ENCODE results near the gene CKM. TPM values are rescaled to one million over a fixed set of nuclear protein-coding genes. Genes with fewer than 3 reads are reported as not detected.

CKM gene
- total and polyA plus RNA-seq, 8 donors, result 0.23 to 4.9 (median 1.2) TPM; not detected in 5

DNA sequence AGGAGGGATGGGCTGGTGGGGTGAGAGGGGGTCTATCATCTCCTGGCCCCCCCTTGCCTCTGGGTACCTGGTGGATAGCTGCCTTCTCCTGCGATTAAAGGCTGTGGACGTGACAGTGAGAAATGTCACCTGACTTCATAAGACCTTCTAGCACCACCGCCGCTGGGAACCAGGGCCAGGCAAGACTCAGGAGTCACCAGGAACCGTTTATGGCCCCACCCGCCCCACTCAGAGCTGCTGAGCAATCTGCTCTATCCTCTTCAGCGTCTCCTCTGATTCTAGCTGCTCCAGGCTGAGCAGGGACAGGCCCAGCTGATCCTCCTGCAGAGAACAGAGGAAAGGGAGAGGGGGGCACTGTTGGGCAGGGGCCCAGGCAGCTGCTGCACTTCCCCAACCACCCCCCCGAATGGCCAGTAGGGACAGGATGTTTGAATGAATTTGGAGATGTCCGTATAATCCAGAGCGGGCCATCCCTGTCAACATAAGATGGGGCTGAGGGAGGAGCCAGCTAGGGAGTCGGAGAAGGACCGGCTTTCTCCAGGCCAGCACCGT lies 28.8 kb upstream of the CKM start:
- no peak for FAIRE-seq
- DNase-seq, result no peak
- no peak for ATAC-seq
- H3K4me3 ChIP-seq, result no peak overlapping the region
- H3K27me3 ChIP-seq, result no peaks in the 10 kb centered on the region
- no peaks in the 10 kb centered on the region for H3K9me3 ChIP-seq
- H3K4me1 ChIP-seq, result no peaks in the 10 kb centered on the region
- peaks cover 0 to 6% (median 0%) of the 10 kb centered on the region in 3 donors for H3K36me3 ChIP-seq
- TF ChIP-seq, protein P1, sequence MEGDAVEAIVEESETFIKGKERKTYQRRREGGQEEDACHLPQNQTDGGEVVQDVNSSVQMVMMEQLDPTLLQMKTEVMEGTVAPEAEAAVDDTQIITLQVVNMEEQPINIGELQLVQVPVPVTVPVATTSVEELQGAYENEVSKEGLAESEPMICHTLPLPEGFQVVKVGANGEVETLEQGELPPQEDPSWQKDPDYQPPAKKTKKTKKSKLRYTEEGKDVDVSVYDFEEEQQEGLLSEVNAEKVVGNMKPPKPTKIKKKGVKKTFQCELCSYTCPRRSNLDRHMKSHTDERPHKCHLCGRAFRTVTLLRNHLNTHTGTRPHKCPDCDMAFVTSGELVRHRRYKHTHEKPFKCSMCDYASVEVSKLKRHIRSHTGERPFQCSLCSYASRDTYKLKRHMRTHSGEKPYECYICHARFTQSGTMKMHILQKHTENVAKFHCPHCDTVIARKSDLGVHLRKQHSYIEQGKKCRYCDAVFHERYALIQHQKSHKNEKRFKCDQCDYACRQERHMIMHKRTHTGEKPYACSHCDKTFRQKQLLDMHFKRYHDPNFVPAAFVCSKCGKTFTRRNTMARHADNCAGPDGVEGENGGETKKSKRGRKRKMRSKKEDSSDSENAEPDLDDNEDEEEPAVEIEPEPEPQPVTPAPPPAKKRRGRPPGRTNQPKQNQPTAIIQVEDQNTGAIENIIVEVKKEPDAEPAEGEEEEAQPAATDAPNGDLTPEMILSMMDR (IDR thresholded peaks at IDR 0.05), result no peak
- no peak overlapping the region for H3K27ac ChIP-seq
- intact Hi-C loops (cut with DNase I), result no loop called here
- WGBS, 2 donors, result 78 to 79% methylated on average over 13 of the region's 13 CpGs

DNA sequence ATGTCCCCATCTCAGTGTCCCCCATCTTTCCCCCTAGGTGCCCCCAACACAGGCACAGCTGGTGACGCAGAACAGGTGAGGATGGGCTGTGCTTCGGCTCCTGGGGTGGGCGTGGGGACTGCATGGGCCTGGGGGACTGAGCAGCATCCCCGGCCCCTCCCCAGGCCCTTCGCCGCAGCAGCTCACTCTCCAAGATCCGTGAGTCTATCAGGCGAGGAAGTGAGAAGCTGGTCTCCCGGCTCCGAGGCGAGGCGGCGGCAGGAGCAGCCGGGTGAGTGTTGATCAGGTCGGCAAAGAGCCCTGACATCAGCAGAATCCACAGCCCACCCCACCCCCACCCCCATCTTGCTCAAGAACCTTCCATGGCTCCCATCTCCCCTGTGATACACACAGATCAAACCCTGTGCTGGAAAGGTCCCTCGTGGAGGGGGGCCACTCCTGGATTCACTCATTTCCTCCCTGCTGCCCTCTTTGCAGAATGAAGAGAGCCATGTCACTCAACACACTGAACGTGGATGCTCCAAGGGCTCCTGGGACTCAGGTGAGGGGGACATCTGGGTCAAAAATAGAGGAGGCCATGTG lies 27.9 kb upstream of the CKM start:
- Histone ChIP-seq H3K36me3 (peaks cover 0 to 6% (median 0%) of the 10 kb centered on the region in 3 donors), H3K27me3 (no peaks in the 10 kb centered on the region), H3K4me1 (no peaks in the 10 kb centered on the region), H3K27ac (no peak overlapping the region), H3K4me3 (no peak overlapping the region), H3K9me3 (no peaks in the 10 kb centered on the region)
- TF ChIP-seq, protein P1 (IDR thresholded peaks at IDR 0.05), result no peak
- 89 to 90% methylated on average over 17 of the region's 17 CpGs for WGBS, 2 donors
- no peak for ATAC-seq
- intact Hi-C loops (cut with DNase I), result no loop called here
- DNase-seq, result no peak
- no peak for FAIRE-seq

DNA sequence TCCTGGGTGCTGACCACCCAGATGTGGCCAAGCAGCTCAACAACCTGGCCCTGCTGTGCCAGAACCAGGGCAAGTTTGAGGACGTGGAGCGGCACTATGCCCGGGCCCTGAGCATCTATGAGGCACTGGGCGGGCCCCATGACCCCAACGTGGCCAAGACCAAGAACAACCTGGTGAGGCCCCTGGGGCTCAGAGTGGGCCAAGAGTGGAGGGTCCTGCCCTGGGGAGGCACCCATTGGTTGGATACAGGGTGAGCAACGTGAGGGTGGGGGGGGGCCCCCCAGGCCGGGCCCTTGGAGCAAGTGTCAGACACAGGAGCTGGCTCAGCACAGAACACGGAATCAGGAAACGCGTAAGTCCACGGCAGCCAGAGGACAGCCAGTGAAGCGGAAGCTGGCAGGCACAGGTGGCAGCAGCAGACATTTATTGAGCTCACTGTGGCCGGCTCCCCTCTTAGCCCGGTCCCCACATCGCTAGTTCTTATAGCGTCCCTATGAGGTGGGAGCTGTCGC lies 26.8 kb upstream of the CKM start:
- no peak for FAIRE-seq
- Histone ChIP-seq H3K4me3 (no peak overlapping the region), H3K36me3 (peaks cover 0 to 6% (median 0%) of the 10 kb centered on the region in 3 donors), H3K27me3 (no peaks in the 10 kb centered on the region), H3K27ac (no peak overlapping the region), H3K9me3 (no peaks in the 10 kb centered on the region), H3K4me1 (no peaks in the 10 kb centered on the region)
- TF ChIP-seq, protein P1 (IDR thresholded peaks at IDR 0.05), result no peak
- intact Hi-C loops (cut with DNase I), result no loop called here
- 87 to 92% methylated on average over 17 of the region's 17 CpGs for WGBS, 2 donors
- peak in 1 of 4 donors; percentile 20 for ATAC-seq
- DNase-seq, result no peak

DNA sequence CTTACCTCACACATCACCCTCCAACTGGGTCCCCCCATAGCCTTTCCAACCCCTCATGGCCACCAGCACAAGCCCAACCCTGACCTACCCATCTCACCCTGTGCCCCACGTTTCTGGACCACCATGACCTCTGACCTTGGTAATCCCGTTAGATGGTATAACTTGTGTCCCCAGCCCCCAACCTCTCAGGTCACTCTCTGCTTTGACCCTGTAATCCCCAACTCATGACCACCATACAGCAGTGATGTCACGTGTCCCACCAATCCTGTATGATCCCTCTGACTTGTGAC lies 26.4 kb upstream of the CKM start:
- WGBS, 2 donors, result 59 to 63% methylated on average over 3 of the region's 3 CpGs
- Histone ChIP-seq H3K9me3 (no peaks in the 10 kb centered on the region), H3K4me1 (no peaks in the 10 kb centered on the region), H3K36me3 (peaks cover 0 to 6% (median 0%) of the 10 kb centered on the region in 3 donors), H3K27me3 (no peaks in the 10 kb centered on the region), H3K4me3 (no peak overlapping the region), H3K27ac (no peak overlapping the region)
- no peak for ATAC-seq
- TF ChIP-seq, protein P1 (IDR thresholded peaks at IDR 0.05), result no peak
- FAIRE-seq, result no peak
- no peak for DNase-seq
- intact Hi-C loops (cut with DNase I), result no loop called here

All from pancreas (tissue), 10 donors.